Measurements from ENCODE around the gene KIF16B.

The KIF16B gene

DNA sequence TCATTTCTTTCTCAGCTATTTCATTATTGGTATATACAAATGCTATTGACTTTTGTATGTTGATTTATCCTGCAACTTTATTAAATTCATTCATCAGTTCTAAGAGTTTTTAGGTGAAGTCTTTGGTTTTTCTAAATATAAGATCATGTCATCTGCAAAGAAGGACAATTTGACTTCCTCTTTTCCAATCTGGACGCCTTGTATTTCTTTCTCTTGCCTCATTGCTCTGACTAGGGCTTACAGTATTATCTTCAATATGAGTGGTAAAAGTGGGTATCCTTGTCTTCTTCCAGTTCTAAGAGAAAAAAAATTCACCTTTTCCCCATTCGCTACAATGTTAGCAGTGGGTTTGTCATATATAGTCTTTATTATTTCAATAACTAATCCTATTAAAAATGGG lies 38.0 kb downstream of the KIF16B start:
- TF ChIP-seq, protein P1, sequence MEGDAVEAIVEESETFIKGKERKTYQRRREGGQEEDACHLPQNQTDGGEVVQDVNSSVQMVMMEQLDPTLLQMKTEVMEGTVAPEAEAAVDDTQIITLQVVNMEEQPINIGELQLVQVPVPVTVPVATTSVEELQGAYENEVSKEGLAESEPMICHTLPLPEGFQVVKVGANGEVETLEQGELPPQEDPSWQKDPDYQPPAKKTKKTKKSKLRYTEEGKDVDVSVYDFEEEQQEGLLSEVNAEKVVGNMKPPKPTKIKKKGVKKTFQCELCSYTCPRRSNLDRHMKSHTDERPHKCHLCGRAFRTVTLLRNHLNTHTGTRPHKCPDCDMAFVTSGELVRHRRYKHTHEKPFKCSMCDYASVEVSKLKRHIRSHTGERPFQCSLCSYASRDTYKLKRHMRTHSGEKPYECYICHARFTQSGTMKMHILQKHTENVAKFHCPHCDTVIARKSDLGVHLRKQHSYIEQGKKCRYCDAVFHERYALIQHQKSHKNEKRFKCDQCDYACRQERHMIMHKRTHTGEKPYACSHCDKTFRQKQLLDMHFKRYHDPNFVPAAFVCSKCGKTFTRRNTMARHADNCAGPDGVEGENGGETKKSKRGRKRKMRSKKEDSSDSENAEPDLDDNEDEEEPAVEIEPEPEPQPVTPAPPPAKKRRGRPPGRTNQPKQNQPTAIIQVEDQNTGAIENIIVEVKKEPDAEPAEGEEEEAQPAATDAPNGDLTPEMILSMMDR (IDR thresholded peaks at IDR 0.05; ENCODE audit: insufficient read depth, low read length, poor library complexity, severe bottlenecking): no peak
- Histone ChIP-seq H3K4me3 (replicated peaks; ENCODE audit: low read depth, low read length) (no peak overlapping the region), H3K27me3 (replicated peaks; ENCODE audit: control insufficient read depth, insufficient read depth, low read length) (no peaks in the 10 kb centered on the region), H3K36me3 (ENCODE audit: control insufficient read depth, insufficient read depth, low read length) (no peaks in the 10 kb centered on the region)
- DNase-seq (ENCODE audit: extremely low read depth, insufficient read length): no peak

GRCh38 chr20:16533502-16533901 lies 39.7 kb downstream of the KIF16B start:
- TF ChIP-seq, protein P1 (IDR thresholded peaks at IDR 0.05; ENCODE audit: insufficient read depth, low read length, poor library complexity, severe bottlenecking): no peak
- H3K4me3 ChIP-seq (replicated peaks; ENCODE audit: low read depth, low read length): no peak overlapping the region
- no peak for DNase-seq (ENCODE audit: extremely low read depth, insufficient read length)
- no peaks in the 10 kb centered on the region for H3K27me3 ChIP-seq (replicated peaks; ENCODE audit: control insufficient read depth, insufficient read depth, low read length)
- H3K36me3 ChIP-seq (ENCODE audit: control insufficient read depth, insufficient read depth, low read length): no peaks in the 10 kb centered on the region

DNA sequence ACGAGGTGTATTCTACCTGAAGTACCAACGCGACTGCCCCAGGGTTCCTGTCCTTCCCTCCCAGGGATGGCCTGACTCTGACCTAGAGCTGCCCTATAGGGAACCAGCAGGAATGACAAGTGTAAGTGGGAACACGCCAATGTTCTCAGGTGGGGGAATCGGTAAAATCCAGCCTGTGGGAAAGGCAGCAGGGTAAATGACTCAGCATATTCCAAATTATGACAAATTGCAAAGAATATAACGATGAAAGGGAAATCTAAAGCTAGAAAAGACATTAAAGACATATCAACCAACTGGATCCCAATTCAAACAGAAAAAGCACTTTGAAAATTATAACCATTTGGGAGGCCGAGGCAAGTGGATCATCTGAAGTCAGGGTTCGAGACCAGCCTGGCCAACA lies 41.8 kb downstream of the KIF16B start:
- Histone ChIP-seq H3K36me3 (ENCODE audit: control insufficient read depth, insufficient read depth, low read length) (no peaks in the 10 kb centered on the region), H3K27me3 (replicated peaks; ENCODE audit: control insufficient read depth, insufficient read depth, low read length) (no peaks in the 10 kb centered on the region), H3K4me3 (replicated peaks; ENCODE audit: low read depth, low read length) (no peak overlapping the region)
- TF ChIP-seq, protein P1 (IDR thresholded peaks at IDR 0.05; ENCODE audit: insufficient read depth, low read length, poor library complexity, severe bottlenecking): no peak
- no peak for DNase-seq (ENCODE audit: extremely low read depth, insufficient read length)

- Histone ChIP-seq H3K4me3 (replicated peaks; ENCODE audit: low read depth, low read length) (no peak overlapping the region), H3K36me3 (ENCODE audit: control insufficient read depth, insufficient read depth, low read length) (no peaks in the 10 kb centered on the region), H3K27me3 (replicated peaks; ENCODE audit: control insufficient read depth, insufficient read depth, low read length) (no peaks in the 10 kb centered on the region)
- DNase-seq (ENCODE audit: extremely low read depth, insufficient read length): no peak
- TF ChIP-seq, protein P1 (IDR thresholded peaks at IDR 0.05; ENCODE audit: insufficient read depth, low read length, poor library complexity, severe bottlenecking): no peak
Observed at GRCh38 chr20:16530201-16530681, 43.0 kb downstream of the KIF16B start.

DNA sequence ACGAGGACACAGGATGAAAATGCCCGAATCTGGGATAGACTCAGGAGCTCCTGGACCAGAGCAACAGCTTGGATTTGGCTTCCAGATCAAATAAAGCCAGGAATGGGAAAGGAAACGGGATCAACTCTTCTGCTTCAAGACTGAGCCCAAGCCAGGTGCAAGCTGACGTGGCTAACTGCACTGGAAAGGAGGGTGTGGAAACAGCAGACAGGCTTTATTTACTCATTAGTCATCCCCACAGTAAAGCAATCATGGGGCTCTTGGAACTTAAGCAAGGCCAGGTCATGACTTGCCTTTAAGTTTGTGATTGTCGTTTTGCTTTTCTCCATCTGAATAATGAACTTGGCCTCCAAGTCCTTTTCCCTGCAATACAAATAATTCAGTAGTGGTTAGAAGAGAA lies 45.2 kb downstream of the KIF16B start:
- DNase-seq (ENCODE audit: extremely low read depth, insufficient read length): no peak
- no peak overlapping the region for H3K4me3 ChIP-seq (replicated peaks; ENCODE audit: low read depth, low read length)
- H3K36me3 ChIP-seq (ENCODE audit: control insufficient read depth, insufficient read depth, low read length): no peaks in the 10 kb centered on the region
- TF ChIP-seq, protein P1 (IDR thresholded peaks at IDR 0.05; ENCODE audit: insufficient read depth, low read length, poor library complexity, severe bottlenecking): no peak
- H3K27me3 ChIP-seq (replicated peaks; ENCODE audit: control insufficient read depth, insufficient read depth, low read length): no peaks in the 10 kb centered on the region

DNA sequence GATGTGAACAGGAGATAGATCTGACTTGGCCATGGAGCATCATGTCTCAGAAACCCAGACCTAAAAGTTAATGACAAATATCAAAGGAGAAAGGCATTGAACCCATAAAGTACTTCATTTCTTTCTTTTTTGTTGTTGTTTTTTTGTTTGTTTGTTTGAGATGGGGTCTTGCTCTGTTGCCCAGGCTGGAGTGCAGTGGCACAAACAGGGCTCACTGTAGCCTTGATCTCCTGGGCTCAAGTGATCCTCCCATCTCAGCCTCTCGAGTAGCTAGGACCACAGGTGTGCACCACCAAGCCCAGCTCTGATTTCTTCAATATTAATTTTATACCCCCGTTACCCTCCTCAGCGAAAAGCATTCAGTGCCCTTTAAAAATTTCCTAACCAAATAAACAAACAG lies 45.8 kb downstream of the KIF16B start:
- TF ChIP-seq, protein P1 (IDR thresholded peaks at IDR 0.05; ENCODE audit: insufficient read depth, low read length, poor library complexity, severe bottlenecking): no peak
- Histone ChIP-seq H3K27me3 (replicated peaks; ENCODE audit: control insufficient read depth, insufficient read depth, low read length) (no peaks in the 10 kb centered on the region), H3K4me3 (replicated peaks; ENCODE audit: low read depth, low read length) (no peak overlapping the region), H3K36me3 (ENCODE audit: control insufficient read depth, insufficient read depth, low read length) (no peaks in the 10 kb centered on the region)
- no peak for DNase-seq (ENCODE audit: extremely low read depth, insufficient read length)
